Measurements from ENCODE around the gene PHLDB3. TPM values are rescaled to one million over a fixed set of nuclear protein-coding genes. Genes with fewer than 3 reads are reported as not detected.

Gene PHLDB3
- total RNA-seq, 4 donors from 2014 or later, result 2.0 to 8.7 (median 3.9) TPM

DNA sequence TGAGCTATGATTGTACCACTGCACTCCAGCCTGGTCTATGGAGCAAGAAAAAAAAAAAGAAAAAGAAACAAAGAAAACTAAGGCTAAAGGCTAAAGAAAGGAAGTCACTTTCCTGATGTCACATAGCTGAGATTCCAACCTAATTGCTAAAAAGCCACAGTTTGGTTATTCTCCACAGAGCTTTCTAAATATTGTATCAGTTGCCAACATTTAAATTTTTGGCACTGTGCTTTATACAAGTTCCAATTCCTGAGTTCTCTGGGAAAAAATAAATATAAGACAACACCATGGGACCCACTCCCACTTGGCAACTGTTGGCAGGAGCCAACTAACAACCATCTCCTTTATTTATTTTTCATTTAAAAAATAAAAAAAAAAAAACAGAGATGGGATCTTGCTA lies 27.9 kb downstream of the PHLDB3 start:
- no peak for DNase-seq (ENCODE audit: low spot score)
- TF ChIP-seq, protein P1, sequence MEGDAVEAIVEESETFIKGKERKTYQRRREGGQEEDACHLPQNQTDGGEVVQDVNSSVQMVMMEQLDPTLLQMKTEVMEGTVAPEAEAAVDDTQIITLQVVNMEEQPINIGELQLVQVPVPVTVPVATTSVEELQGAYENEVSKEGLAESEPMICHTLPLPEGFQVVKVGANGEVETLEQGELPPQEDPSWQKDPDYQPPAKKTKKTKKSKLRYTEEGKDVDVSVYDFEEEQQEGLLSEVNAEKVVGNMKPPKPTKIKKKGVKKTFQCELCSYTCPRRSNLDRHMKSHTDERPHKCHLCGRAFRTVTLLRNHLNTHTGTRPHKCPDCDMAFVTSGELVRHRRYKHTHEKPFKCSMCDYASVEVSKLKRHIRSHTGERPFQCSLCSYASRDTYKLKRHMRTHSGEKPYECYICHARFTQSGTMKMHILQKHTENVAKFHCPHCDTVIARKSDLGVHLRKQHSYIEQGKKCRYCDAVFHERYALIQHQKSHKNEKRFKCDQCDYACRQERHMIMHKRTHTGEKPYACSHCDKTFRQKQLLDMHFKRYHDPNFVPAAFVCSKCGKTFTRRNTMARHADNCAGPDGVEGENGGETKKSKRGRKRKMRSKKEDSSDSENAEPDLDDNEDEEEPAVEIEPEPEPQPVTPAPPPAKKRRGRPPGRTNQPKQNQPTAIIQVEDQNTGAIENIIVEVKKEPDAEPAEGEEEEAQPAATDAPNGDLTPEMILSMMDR (IDR thresholded peaks at IDR 0.05), result no peak
- no peak for ATAC-seq (ENCODE audit: low FRiP score)

DNA sequence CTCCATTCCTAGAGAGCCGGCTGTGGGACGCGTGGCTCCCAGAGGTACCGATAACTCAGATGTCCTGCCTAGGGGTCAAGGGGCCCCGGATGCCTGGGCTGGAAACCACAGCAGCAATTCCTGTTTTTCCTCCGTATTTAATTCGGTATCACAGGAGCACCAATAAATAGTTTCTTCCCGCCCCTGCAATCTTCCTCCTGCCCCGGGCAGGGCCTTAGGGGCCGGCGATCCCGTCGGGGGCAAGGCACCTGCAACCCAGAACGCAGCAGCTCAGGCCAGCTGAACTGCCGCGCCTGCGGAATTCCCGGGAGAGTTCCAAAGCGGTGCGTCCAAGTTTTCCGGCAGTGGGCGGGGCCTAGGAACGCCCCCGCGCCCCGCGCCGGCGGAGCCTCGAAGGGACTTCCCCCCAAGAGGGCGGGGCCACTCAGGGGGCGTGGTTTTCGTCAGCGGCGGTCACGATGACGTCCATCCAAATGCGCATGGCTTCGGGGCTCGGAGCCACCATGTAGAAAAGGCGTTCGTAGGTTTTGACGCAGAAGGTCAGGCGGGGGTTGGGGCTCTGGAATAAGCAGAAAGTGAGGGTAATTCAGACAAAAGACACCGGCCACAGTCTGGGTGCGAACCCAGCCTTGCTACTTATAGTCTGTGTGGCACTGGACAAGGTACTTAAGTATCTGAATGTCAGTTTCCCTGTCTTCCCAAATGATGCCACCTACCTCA lies 29.4 kb downstream of the PHLDB3 start:
- TF ChIP-seq, protein P1 (IDR thresholded peaks at IDR 0.05), result no peak
- DNase-seq (ENCODE audit: low spot score) (peak; percentile 90), ATAC-seq (ENCODE audit: low FRiP score) (peak; percentile 95)

DNA sequence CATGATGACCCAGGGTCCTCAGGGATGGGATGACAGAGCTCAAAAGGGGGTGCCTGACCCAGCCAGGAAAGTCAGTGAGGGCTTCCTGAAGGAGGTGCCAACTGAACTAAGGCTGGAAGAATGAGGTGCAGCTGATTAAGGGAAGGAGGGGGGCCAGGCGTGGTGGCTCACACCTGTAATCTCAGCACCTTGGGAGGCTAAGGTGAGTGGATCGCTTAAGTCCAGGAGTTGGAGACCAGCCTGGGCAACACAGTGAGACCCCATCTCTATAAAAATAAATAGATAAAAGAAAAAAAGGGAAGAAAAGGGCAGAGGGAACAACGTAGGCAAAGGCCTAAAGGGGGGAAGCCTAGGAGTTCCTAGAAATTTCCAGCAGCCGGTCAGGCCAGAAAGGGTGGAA lies 30.1 kb downstream of the PHLDB3 start:
- ATAC-seq (ENCODE audit: low FRiP score), result no peak
- TF ChIP-seq, protein P1 (IDR thresholded peaks at IDR 0.05), result no peak
- DNase-seq (ENCODE audit: low spot score), result no peak

DNA sequence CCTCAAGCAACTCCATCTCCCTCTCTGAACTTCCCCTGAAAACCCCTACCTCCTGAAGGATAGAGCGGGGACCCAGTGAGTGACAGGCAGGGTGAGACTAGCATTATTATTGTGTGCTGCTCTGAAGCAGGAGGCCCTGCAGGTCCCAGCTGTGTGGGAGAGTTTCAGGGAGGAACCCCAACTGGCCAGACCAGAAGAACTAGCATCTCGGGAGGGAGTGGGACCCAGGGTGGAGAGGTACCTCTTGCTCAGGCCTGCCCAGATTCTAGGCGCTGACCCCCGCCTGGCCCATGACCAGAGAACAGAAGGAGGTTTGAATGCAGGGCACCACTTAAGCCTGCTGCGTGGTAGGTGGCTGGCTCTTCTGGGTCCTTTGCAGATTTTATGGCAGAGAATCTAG lies 33.5 kb downstream of the PHLDB3 start:
- no peak for ATAC-seq (ENCODE audit: low FRiP score)
- TF ChIP-seq, protein P1 (IDR thresholded peaks at IDR 0.05), result no peak
- no peak for DNase-seq (ENCODE audit: low spot score)

DNA sequence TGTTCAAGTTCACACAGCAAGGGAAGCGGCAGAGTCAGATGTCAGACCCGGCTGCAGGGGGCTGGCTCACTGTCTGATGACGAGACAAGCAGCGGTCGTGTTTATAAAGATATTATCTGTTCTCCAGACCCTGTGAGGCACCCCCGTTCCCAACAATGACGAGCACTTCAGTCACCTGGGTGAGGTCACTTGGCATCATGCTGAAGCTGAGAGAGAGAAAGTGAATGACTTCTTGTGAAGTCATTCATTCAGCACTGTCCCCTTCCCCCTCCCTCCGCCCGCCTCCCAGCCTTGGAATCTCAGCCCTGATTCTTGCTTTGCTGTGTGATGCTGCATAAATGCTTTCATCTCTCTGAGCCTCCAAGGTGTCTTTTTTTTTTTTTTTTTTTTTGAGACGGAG lies 34.3 kb downstream of the PHLDB3 start:
- no peak for ATAC-seq (ENCODE audit: low FRiP score)
- no peak for DNase-seq (ENCODE audit: low spot score)
- TF ChIP-seq, protein P1 (IDR thresholded peaks at IDR 0.05), result no peak

DNA sequence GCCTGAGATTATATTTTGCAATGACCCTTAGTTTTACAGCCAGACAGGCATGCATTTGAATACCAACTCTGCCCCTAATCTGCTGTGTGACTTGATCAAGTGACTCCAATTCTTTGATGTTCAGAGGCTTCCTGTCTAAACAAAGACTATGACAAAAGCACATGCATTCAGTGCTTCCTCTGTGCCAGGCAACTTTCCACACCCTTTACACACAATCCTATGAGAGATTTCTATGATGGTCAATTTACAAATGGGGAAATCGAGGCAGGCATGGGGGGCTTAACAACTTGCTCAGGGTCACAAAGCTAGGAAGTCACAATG lies 35.4 kb downstream of the PHLDB3 start:
- DNase-seq (ENCODE audit: low spot score) (no peak), ATAC-seq (ENCODE audit: low FRiP score) (no peak)

More for the DNA sequence above, 35.4 kb downstream of the PHLDB3 start:
- TF ChIP-seq, protein P1 (IDR thresholded peaks at IDR 0.05), result no peak
